Panc1 (cell line): Measurements from ENCODE around the gene ACACA. TPM values are rescaled to one million over a fixed set of nuclear protein-coding genes. Genes with fewer than 3 reads are reported as not detected.

ENCODE experiments used
- ATAC-seq: fragments of 200-7000 bp; cut with Tn5 transposase; 2 replicates; pipeline ENCODE4 v1.9.1; 2020; ENCODE audit warnings: mild to moderate bottlenecking, moderate library complexity
- BruUV-seq: library from RNA; stranded (reverse); fragments of 400-500 nt; replicated peaks from 2 replicates; lab custom pipeline; 2021; lab: Mats Ljungman, UMichigan
- CTCF ChIA-PET: fragments of 300-600 bp; sonication (Branson Sonifier 250); formaldehyde crosslinking; loops from one replicate; lab custom pipeline; 2022; ENCODE audit warnings: antibody characterized with exemption; lab: Charles Lee
- POLR2A ChIA-PET: fragments of 300-600 bp; sonication (Branson Sonifier 250); formaldehyde crosslinking; loops from one replicate; lab custom pipeline; 2022; ENCODE audit warnings: antibody characterized with exemption; lab: Charles Lee
- DNase-seq: peaks from one replicate; pipeline ENCODE4 v3.0.0-alpha.2; 2010; ENCODE audit warnings: low read depth, low spot score
- H3K27ac ChIP-seq: 2 replicates; pipeline ENCODE4 v1.5.1; 2011; ENCODE audit warnings: mild to moderate bottlenecking, low read length, inconsistent platforms
- H3K27me3 ChIP-seq: fragments of 200-500 bp; sonication (Bioruptor generic); 2 replicates; pipeline ENCODE4 v1.6.0; 2014; ENCODE audit warnings: low read length, inconsistent platforms; ENCODE audit not compliant: control insufficient read depth, insufficient read depth
- H3K36me3 ChIP-seq: fragments of 200-500 bp; sonication (Bioruptor generic); 2 replicates; pipeline ENCODE4 v1.5.1; 2014; ENCODE audit warnings: inconsistent platforms, mild to moderate bottlenecking, low read length, moderate library complexity; ENCODE audit not compliant: control insufficient read depth, insufficient read depth
- H3K4me1 ChIP-seq: 2 replicates; pipeline ENCODE4 v1.5.1; 2011; ENCODE audit warnings: inconsistent platforms, mild to moderate bottlenecking, low read length, moderate library complexity; ENCODE audit not compliant: control insufficient read depth, insufficient read depth
- H3K4me3 ChIP-seq, 2 experiments: 2 replicates each; pipeline ENCODE4 v1.5.1; 2011 to 2012; ENCODE audit warnings: low read depth in 2 of 2, low read length in 2 of 2, mild to moderate bottlenecking in 2 of 2, inconsistent platforms in 1 of 2, moderate library complexity in 1 of 2
- H3K9me3 ChIP-seq: fragments of 200-500 bp; sonication (Bioruptor generic); 2 replicates; pipeline ENCODE4 v1.5.1; 2014; ENCODE audit warnings: low read depth, mild to moderate bottlenecking, inconsistent platforms, low read length, moderate library complexity; ENCODE audit not compliant: control insufficient read depth, insufficient read depth
- POLR2AphosphoS5 ChIP-seq: IDR thresholded peaks from 2 replicates; pipeline ENCODE4 v1.6.1; 2012; ENCODE audit warnings: mild to moderate bottlenecking, low read depth, low read length, moderate library complexity
- SIN3A ChIP-seq: IDR thresholded peaks from 2 replicates; pipeline ENCODE4 v1.6.1; 2012; ENCODE audit warnings: low read depth, mild to moderate bottlenecking, low read length, moderate library complexity, borderline replicate concordance; ENCODE audit not compliant: insufficient read depth
- TCF7L2 ChIP-seq: IDR thresholded peaks from 2 replicates; pipeline ENCODE4 v1.6.1; 2011; ENCODE audit warnings: mild to moderate bottlenecking, low read depth, low read length, inconsistent platforms
- in situ Hi-C: cut with HindIII; loops from 2 replicates; pipeline ENCODE4 v1.10.0; 2016; ENCODE audit warnings: low sequenced_read_pairs, low pct_unique_long_range_greater_than_20kb
- intact Hi-C: fragments of 100-400 bp; cut with micrococcal nuclease; formaldehyde crosslinking; loops from one replicate; pipeline ENCODE4 v1.10.0; 2022; ENCODE audit not compliant: unreplicated experiment
- total RNA-seq: library from RNA; stranded (reverse); gene quantifications from one replicate; pipeline ENCODE4 v1.2.1, GENCODE V29; 2021; ENCODE audit not compliant: unreplicated experiment
- TF ChIP-seq, protein P1 (sequence below), 2 experiments: IDR thresholded peaks; 2 replicates each; pipeline ENCODE4 v1.6.1; 2011 to 2012; ENCODE audit warnings: low read depth in 2 of 2, control low read depth in 1 of 2, low read length in 1 of 2, mild to moderate bottlenecking in 1 of 2, moderate library complexity in 1 of 2; ENCODE audit not compliant: insufficient read depth in 1 of 2
- TF ChIP-seq, protein P2 (sequence below): fragments of 450-650 bp; IDR thresholded peaks from 2 replicates; pipeline ENCODE4 v1.5.1; 2017; ENCODE audit warnings: mild to moderate bottlenecking

ACACA gene
- total RNA-seq, 1 experiment from 2014 or later = 131 TPM

DNA sequence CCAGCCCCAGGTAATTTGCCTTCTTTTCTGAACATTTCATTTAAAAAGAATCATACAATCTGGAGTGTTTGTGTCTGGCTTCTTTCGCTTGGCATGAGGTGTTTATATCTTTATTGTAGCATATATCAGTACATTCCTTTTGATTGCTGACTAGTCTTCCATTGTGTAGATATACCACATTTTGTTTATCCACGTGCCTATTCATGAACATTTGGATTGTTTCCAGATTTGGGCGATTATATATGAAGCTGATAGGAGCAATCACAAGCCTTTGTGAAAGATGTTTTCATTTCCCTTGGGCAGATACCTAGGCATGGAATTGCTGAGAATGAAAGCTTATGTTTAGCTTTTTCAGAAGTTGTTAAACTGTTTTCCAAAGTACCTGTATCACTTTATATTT, 337.5 kb downstream of the ACACA start:
- ATAC-seq (no peak), DNase-seq (no peak)
- H3K4me3 ChIP-seq = no peak overlapping the region
- no peaks in the 10 kb centered on the region for H3K36me3 ChIP-seq
- BruUV-seq = no TSS peak
- no peaks in the 10 kb centered on the region for H3K9me3 ChIP-seq
- peaks cover 11% of the 10 kb centered on the region for H3K4me1 ChIP-seq
- no peaks in the 10 kb centered on the region for H3K27me3 ChIP-seq
- intact Hi-C loops = no loop called here
- CTCF ChIA-PET = no interaction called here
- TF ChIP-seq POLR2AphosphoS5 (no peak), SIN3A (no peak), TCF7L2 (no peak)
- TF ChIP-seq, protein P1, sequence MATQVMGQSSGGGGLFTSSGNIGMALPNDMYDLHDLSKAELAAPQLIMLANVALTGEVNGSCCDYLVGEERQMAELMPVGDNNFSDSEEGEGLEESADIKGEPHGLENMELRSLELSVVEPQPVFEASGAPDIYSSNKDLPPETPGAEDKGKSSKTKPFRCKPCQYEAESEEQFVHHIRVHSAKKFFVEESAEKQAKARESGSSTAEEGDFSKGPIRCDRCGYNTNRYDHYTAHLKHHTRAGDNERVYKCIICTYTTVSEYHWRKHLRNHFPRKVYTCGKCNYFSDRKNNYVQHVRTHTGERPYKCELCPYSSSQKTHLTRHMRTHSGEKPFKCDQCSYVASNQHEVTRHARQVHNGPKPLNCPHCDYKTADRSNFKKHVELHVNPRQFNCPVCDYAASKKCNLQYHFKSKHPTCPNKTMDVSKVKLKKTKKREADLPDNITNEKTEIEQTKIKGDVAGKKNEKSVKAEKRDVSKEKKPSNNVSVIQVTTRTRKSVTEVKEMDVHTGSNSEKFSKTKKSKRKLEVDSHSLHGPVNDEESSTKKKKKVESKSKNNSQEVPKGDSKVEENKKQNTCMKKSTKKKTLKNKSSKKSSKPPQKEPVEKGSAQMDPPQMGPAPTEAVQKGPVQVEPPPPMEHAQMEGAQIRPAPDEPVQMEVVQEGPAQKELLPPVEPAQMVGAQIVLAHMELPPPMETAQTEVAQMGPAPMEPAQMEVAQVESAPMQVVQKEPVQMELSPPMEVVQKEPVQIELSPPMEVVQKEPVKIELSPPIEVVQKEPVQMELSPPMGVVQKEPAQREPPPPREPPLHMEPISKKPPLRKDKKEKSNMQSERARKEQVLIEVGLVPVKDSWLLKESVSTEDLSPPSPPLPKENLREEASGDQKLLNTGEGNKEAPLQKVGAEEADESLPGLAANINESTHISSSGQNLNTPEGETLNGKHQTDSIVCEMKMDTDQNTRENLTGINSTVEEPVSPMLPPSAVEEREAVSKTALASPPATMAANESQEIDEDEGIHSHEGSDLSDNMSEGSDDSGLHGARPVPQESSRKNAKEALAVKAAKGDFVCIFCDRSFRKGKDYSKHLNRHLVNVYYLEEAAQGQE (IDR thresholded peaks at IDR 0.05; ENCODE audit: insufficient read depth in 1 of 2, low read depth in 2 of 2, low read length in 1 of 2) = no peak
- TF ChIP-seq, protein P2, sequence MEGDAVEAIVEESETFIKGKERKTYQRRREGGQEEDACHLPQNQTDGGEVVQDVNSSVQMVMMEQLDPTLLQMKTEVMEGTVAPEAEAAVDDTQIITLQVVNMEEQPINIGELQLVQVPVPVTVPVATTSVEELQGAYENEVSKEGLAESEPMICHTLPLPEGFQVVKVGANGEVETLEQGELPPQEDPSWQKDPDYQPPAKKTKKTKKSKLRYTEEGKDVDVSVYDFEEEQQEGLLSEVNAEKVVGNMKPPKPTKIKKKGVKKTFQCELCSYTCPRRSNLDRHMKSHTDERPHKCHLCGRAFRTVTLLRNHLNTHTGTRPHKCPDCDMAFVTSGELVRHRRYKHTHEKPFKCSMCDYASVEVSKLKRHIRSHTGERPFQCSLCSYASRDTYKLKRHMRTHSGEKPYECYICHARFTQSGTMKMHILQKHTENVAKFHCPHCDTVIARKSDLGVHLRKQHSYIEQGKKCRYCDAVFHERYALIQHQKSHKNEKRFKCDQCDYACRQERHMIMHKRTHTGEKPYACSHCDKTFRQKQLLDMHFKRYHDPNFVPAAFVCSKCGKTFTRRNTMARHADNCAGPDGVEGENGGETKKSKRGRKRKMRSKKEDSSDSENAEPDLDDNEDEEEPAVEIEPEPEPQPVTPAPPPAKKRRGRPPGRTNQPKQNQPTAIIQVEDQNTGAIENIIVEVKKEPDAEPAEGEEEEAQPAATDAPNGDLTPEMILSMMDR = no peak
- H3K27ac ChIP-seq = no peak overlapping the region
- in situ Hi-C loops = no loop called here
- POLR2A ChIA-PET = no interaction called here

DNA sequence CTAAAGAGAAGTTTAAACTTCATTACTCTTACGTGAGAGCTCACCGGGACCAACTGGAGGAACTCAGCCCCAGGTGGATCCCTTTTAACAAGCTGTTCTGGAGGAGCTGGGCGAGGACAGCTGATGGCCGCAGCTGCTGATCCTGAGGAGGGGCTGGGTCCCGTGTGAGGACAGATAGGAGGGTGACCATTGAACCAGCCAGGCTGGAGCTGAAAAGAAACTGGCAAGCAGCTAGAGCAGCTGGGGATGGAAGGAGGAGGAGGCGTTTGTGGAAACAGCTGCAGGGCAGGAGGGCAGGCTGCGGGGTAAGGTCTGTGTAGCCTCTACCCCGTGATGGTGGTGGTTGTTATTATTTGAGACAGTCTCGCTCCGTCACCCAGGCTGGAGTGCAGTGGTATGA, 338.4 kb downstream of the ACACA start:
- TF ChIP-seq POLR2AphosphoS5 = no peak
- no peak for TF ChIP-seq SIN3A
- TF ChIP-seq, protein P1 (IDR thresholded peaks at IDR 0.05; ENCODE audit: insufficient read depth in 1 of 2, low read depth in 2 of 2, low read length in 1 of 2) = no peak
- TF ChIP-seq, protein P2 = no peak
- no peak for TF ChIP-seq TCF7L2
- Histone ChIP-seq H3K36me3 (no peaks in the 10 kb centered on the region), H3K9me3 (no peaks in the 10 kb centered on the region), H3K4me1 (peaks cover 11% of the 10 kb centered on the region), H3K27ac (no peak overlapping the region), H3K27me3 (no peaks in the 10 kb centered on the region), H3K4me3 (no peak overlapping the region)
- CTCF ChIA-PET = no interaction called here
- DNase-seq (no peak), ATAC-seq (peak; percentile 45; the same call in 1 of the 2 replicates)
- in situ Hi-C loops = no loop called here
- BruUV-seq = no TSS peak
- intact Hi-C loops = no loop called here
- POLR2A ChIA-PET = no interaction called here
